Upper lobe of left lung (tissue), 6 donors: Measurements from ENCODE around the gene B3GAT1. TPM values are rescaled to one million over a fixed set of nuclear protein-coding genes. Genes with fewer than 3 reads are reported as not detected.

ENCODE experiments used
- ATAC-seq, 2 donors: fragments of 200-7000 bp; cut with Tn5 transposase; one replicate each; pipeline ENCODE4 v1.9.1; 2022; ENCODE audit warnings: mild to moderate bottlenecking in 2 of 2, moderate library complexity in 2 of 2; ENCODE audit not compliant: low FRiP score in 2 of 2
- DNase-seq, 2 donors: peaks; one replicate each; pipeline ENCODE4 v3.0.0-alpha.2; 2019 to 2020
- H3K27ac ChIP-seq, 4 donors: fragments of 200-600 bp; sonication (generic); one replicate each; pipeline ENCODE4 v1.5.1; 2016 to 2019
- H3K27me3 ChIP-seq, 4 donors: fragments of 200-600 bp; sonication (generic); one replicate each; pipeline ENCODE4 v1.5.1; 2017 to 2019
- H3K36me3 ChIP-seq, 4 donors: fragments of 200-600 bp; sonication (generic); one replicate each; pipeline ENCODE4 v1.5.1; 2016 to 2019
- H3K4me1 ChIP-seq, 4 donors: fragments of 200-600 bp; sonication (generic); one replicate each; pipeline ENCODE4 v1.5.1; 2018 to 2019
- H3K4me3 ChIP-seq, 4 donors: fragments of 200-600 bp; sonication (generic); one replicate each; pipeline ENCODE4 v1.5.1; 2017 to 2019; ENCODE audit warnings: mild to moderate bottlenecking in 2 of 4, moderate library complexity in 1 of 4
- H3K9me3 ChIP-seq, 4 donors: fragments of 200-600 bp; sonication (generic); one replicate each; pipeline ENCODE4 v1.5.1; 2018 to 2019
- EP300 ChIP-seq, 4 donors: sonication (generic); formaldehyde crosslinking; IDR thresholded peaks; one replicate each; pipeline ENCODE4 v1.5.1; 2017; ENCODE audit warnings: antibody characterized with exemption in 4 of 4, control low read depth in 2 of 4
- POLR2A ChIP-seq, 4 donors: fragments of 450-650 bp; IDR thresholded peaks; one replicate each; pipeline ENCODE4 v1.5.1; 2016 to 2017; ENCODE audit warnings: antibody characterized with exemption in 4 of 4, mild to moderate bottlenecking in 2 of 4
- POLR2AphosphoS5 ChIP-seq, 2 donors: sonication (generic); formaldehyde crosslinking; IDR thresholded peaks; one replicate each; pipeline ENCODE4 v1.5.1; 2017; ENCODE audit warnings: antibody characterized with exemption in 2 of 2
- WGBS, 2 donors: methylation state at CpG; one replicate each; pipeline ENCODE4 v1.1.5; 2017 to 2018; 5-methylcytosine and 5-hydroxymethylcytosine counted together
- total RNA-seq, 6 donors: library from RNA; depleted of rRNA in 4 of 6; stranded (reverse); fragments of >200 nt in 4 of 6; gene quantifications; one replicate each; pipeline versions ENCODE4 v1.1.0 to v1.2.1, GENCODE V29; 2016 to 2021
- TF ChIP-seq, protein P1 (sequence below), 6 experiments: fragments of 450-650 bp in 4 of 6; fragments of 200-600 bp in 2 of 6; sonication (generic) in 2 of 6; IDR thresholded peaks; one replicate each; pipeline ENCODE4 v1.5.1; 2016 to 2019; ENCODE audit warnings: antibody characterized with exemption in 6 of 6
- donor health status: DM: no; HTN: no; CAD: no; lungs with moderate emphysema.
- donor health status: DM: no; HTN: yes; CAD: no; lungs with severe emphysema.

The B3GAT1 gene
- total RNA-seq, 6 donors from 2014 or later: under 0.01 to 2.7 (median 1.2) TPM

- Histone ChIP-seq H3K9me3 (no peaks in the 10 kb centered on the region), H3K4me1 (no peaks in the 10 kb centered on the region), H3K27ac (no peak overlapping the region), H3K36me3 (no peaks in the 10 kb centered on the region), H3K4me3 (no peak overlapping the region), H3K27me3 (no peaks in the 10 kb centered on the region)
- DNase-seq (no peak), ATAC-seq (no peak)
- 89 to 90% methylated on average over 14 to 25 of the region's 25 CpGs for WGBS, 2 donors
- TF ChIP-seq, protein P1, sequence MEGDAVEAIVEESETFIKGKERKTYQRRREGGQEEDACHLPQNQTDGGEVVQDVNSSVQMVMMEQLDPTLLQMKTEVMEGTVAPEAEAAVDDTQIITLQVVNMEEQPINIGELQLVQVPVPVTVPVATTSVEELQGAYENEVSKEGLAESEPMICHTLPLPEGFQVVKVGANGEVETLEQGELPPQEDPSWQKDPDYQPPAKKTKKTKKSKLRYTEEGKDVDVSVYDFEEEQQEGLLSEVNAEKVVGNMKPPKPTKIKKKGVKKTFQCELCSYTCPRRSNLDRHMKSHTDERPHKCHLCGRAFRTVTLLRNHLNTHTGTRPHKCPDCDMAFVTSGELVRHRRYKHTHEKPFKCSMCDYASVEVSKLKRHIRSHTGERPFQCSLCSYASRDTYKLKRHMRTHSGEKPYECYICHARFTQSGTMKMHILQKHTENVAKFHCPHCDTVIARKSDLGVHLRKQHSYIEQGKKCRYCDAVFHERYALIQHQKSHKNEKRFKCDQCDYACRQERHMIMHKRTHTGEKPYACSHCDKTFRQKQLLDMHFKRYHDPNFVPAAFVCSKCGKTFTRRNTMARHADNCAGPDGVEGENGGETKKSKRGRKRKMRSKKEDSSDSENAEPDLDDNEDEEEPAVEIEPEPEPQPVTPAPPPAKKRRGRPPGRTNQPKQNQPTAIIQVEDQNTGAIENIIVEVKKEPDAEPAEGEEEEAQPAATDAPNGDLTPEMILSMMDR (IDR thresholded peaks at IDR 0.05): no peak
- TF ChIP-seq POLR2A (IDR thresholded peaks at IDR 0.05) (no peak), EP300 (IDR thresholded peaks at IDR 0.05) (no peak), POLR2AphosphoS5 (IDR thresholded peaks at IDR 0.05) (no peak)
These were observed 22.4 kb downstream of the B3GAT1 start for GRCh38 chr11:134389464-134390180.

DNA sequence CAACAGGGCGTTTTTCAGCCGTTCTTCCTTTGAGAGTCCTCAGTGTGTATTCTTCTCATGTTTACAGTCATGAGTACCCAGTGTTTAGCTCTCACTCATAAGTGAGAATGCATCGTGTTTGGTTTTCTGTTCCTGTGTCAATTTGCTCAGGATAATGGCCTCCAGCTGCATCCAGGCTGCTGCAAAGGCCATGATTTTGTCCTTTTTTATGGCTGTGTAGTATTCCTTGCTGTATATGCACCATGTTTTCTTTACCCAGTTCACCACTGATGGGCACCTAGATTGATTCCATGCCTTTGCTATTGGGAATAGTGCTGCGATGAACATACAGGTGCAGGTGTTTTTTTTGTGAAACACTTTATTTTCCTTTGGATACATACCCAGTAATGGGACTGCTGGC lies 23.5 kb downstream of the B3GAT1 start:
- DNase-seq (no peak), ATAC-seq (no peak)
- no peak overlapping the region for H3K27ac ChIP-seq
- no peaks in the 10 kb centered on the region for H3K36me3 ChIP-seq
- no peaks in the 10 kb centered on the region for H3K27me3 ChIP-seq
- no peaks in the 10 kb centered on the region for H3K4me1 ChIP-seq
- WGBS, 2 donors: 87 to 88% methylated on average over 4 of the region's 4 CpGs
- TF ChIP-seq EP300 (IDR thresholded peaks at IDR 0.05) (no peak), POLR2A (IDR thresholded peaks at IDR 0.05) (no peak), POLR2AphosphoS5 (IDR thresholded peaks at IDR 0.05) (no peak)
- TF ChIP-seq, protein P1 (IDR thresholded peaks at IDR 0.05): no peak
- no peak overlapping the region for H3K4me3 ChIP-seq
- no peaks in the 10 kb centered on the region for H3K9me3 ChIP-seq

- Histone ChIP-seq H3K4me3 (no peak overlapping the region), H3K27me3 (no peaks in the 10 kb centered on the region), H3K4me1 (no peaks in the 10 kb centered on the region), H3K9me3 (no peaks in the 10 kb centered on the region), H3K36me3 (no peaks in the 10 kb centered on the region), H3K27ac (no peak overlapping the region)
- ATAC-seq (no peak), DNase-seq (no peak)
- TF ChIP-seq, protein P1 (IDR thresholded peaks at IDR 0.05): no peak
- TF ChIP-seq EP300 (IDR thresholded peaks at IDR 0.05): no peak
- no peak for TF ChIP-seq POLR2A (IDR thresholded peaks at IDR 0.05)
- TF ChIP-seq POLR2AphosphoS5 (IDR thresholded peaks at IDR 0.05): no peak
- 89 to 90% methylated on average over 8 to 21 of the region's 21 CpGs for WGBS, 2 donors
These were observed 24.5 kb downstream of the B3GAT1 start for GRCh38 chr11:134387501-134387900.

DNA sequence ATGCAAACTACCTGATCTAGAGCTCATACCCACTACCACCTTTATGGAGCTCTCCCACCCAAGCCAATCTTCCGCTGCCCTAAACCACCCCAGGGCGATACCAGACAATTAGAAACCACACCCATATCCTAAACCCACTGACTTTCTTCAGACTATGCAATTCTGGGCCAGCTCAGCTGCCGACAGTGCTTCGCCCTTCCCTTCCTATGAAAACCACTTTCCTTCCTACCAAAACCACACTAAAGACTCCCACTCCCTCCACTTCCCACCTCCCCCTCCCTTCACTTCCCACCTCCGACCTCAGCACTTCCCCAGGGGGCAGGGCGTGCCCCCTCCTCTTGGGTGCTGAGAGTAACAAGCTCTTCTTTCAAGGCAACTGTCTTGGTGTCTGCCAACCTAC lies 25.1 kb downstream of the B3GAT1 start:
- no peak for TF ChIP-seq EP300 (IDR thresholded peaks at IDR 0.05)
- TF ChIP-seq, protein P1 (IDR thresholded peaks at IDR 0.05): no peak
- no peak for TF ChIP-seq POLR2AphosphoS5 (IDR thresholded peaks at IDR 0.05)
- no peak for TF ChIP-seq POLR2A (IDR thresholded peaks at IDR 0.05)
- ATAC-seq (no peak), DNase-seq (no peak)
- Histone ChIP-seq H3K4me3 (no peak overlapping the region), H3K36me3 (no peaks in the 10 kb centered on the region), H3K4me1 (no peaks in the 10 kb centered on the region), H3K27ac (no peak overlapping the region), H3K9me3 (no peaks in the 10 kb centered on the region), H3K27me3 (no peaks in the 10 kb centered on the region)
- WGBS, 2 donors: 55 to 66% methylated on average over 6 of the region's 6 CpGs
